Stimulated activated CD4-positive, alpha-beta T cell treated with anti-CD3 and anti-CD28 coated beads, Interleukin-2, amount 100 ng/mL, for 24 hours (primary cell): Measurements from ENCODE around the gene HIPK2.
"Not testable (repeated sequence)": the region's sequence is repeated elsewhere in the genome, so short reads cannot be mapped to it uniquely, and the experiment has no call there.

Experiments
- DNase-seq, 2 donors: peaks; one replicate each; pipeline ENCODE4 v3.0.0-alpha.2; 2020

Gene HIPK2

GRCh38 chr7:139613971-139614411 lies 163.8 kb downstream of the HIPK2 start:
- DNase-seq = no peak

GRCh38 chr7:139611556-139611955 lies 166.2 kb downstream of the HIPK2 start:
- DNase-seq = not testable (repeated sequence)

DNA sequence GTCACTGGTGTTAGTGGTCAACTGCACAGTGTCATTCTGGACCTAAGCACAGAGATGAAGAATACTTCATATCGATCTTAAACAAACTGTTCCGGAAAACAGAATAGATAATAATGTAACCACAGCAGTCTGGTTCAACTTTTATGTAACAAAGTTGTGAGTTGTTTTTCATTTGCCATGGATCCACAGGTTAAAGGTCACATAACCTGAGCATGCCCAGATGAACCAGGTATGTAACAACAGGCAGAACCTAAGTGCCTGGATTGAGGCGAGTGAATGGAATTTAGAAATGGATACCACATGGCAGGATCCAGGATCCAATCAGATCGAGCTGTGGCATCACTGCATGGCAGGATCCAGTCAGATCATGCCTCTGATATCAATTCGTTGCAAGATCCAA lies 167.2 kb downstream of the HIPK2 start:
- no peak for DNase-seq

DNA sequence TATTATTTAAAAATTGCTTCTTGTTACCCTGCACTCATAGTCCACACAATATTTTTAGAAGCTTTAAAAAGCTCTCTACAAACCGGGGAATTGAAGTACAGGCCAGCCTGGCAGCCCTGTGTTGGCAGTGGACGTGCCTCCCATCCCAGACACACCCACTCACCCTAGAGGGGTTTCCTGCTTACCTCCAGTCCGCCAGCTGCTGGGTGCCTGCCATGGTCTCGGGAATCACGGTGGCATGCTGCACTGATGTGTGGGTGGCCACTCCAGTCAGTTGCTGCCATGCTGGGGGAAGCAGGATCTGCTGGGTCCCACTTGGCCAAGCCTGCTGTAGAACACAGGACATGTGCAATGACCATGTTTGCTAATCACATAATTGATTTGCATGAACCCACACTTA lies 173.9 kb downstream of the HIPK2 start:
- DNase-seq = no peak

DNA sequence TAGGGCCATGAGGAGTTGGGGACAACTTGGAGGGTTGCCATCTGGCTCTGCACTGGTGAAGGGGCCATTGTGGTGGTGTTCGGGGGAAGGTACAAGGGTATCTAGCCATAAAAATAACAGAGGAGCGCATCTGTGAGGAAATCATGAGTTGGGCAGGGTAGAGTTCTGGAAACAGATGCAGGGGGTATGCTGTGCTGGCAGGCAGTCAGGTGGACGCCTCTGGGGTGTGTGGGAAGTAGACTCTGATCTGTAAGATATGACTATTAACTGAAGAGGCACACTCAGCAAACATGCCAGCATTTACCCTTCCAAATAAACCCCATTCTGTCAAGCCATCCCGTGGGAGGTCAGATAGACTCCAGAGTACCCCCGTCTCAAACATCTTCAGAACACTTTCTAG lies 174.5 kb downstream of the HIPK2 start:
- DNase-seq = no peak

GRCh38 chr7:139602143-139602722 lies 175.6 kb downstream of the HIPK2 start:
- no peak for DNase-seq

GRCh38 chr7:139601176-139601575 lies 176.6 kb downstream of the HIPK2 start:
- DNase-seq = no peak

GRCh38 chr7:139600306-139600705 lies 177.5 kb downstream of the HIPK2 start:
- DNase-seq = no peak

DNA sequence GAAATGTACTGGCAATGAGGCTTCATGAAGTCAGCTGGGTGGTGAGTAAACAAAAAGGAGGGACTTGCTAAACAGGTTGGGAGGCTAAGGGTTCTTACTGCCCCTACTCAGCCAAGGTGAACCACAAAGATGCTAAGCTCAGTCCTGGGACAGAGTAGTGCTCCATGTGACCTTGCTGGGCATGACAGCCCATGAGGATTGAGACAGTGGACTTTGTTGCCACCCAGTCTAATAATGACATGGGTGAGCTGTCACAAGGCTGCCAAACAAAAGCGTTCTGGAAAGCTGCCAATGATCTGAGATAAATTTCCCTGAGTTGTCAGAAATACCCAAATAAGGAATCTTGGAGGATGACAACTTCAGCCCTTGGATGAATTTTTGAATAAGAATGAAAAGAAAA lies 179.2 kb downstream of the HIPK2 start:
- DNase-seq = no peak

- no peak for DNase-seq
Observed at GRCh38 chr7:139597028-139597427, 180.8 kb downstream of the HIPK2 start.

DNA sequence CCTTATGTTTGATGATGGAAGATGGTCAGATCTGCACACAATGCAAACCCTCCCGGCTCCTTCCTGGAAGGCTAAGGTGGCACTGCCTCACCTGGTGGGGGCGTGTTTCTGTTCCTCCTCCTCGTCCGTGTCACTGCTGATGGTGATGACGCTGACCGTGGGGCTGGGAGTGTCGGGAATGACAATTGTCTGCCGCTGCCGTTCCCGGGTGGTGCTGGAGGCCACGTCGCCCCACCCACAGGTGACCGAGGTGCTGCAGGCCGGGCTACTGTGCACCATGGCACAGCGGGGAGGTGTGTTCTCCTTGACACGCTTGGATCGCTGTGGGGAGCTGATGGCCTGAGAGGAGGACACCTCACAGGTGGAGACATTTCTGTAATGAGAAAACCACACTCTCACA lies 181.2 kb downstream of the HIPK2 start:
- DNase-seq = no peak

DNA sequence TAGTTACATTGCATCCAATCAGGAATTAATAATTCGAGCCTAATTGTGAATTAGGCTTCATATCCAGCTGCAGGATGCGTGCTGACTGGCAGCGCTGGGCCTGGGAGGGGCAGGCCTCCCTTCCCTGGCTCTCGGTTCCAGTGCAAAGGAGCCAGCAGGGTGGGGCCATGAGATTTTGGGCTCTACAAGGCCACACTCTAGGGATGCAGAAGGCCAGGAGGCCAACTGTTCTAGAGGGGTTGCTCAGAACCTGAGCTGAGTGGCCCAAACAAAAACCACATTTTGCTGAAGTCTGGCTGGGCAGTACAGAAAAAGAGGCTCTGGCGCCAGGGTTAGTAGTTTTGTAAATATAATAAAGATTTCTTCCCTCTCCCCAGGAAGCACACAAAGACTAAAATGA lies 182.0 kb downstream of the HIPK2 start:
- no peak for DNase-seq

DNA sequence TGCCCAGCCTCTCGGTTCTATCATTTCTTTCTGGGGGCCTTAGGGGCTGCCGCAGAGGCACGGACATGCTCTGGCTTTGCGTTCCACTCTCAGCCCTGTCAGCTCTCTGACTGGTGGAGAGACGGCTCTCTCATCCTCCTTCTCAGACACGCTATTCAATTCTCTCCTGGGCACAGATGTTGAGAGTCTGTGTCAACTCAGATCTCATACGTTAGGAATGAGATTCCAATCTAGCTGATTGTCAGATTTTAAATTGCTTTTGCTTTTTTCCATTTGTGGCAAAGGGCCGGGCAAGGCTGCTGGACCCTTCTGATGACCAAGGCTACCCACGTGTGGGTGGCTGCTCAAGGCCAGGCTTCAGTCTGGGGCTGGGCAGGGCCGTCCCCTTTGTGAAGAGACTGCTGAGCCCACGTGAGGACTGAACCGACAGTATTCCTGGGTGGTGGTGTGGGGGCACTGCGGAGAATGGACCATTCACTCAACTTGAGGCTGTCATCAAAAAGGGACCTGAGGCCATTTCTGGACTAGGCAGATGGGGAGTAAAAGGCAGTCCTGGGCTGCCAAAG lies 182.8 kb downstream of the HIPK2 start:
- DNase-seq = no peak

DNA sequence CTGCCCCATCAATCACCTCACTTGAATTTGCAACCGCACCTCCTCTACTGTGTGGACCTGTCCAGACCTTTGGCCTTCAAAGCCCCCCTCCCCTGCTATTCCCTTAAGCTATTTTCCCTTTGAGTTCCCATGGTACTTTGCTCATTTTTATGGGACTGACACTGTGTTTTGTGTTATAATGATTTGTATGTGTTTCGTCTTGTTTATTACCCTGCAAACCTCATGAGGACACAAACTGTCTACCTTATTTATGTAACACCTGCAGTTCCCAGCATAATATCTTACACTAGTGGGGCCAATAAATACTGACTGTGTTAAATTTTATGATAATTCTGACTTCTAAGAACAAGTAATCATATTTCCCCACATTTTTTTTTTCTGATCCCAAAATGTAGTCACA lies 183.7 kb downstream of the HIPK2 start:
- DNase-seq = no peak

DNA sequence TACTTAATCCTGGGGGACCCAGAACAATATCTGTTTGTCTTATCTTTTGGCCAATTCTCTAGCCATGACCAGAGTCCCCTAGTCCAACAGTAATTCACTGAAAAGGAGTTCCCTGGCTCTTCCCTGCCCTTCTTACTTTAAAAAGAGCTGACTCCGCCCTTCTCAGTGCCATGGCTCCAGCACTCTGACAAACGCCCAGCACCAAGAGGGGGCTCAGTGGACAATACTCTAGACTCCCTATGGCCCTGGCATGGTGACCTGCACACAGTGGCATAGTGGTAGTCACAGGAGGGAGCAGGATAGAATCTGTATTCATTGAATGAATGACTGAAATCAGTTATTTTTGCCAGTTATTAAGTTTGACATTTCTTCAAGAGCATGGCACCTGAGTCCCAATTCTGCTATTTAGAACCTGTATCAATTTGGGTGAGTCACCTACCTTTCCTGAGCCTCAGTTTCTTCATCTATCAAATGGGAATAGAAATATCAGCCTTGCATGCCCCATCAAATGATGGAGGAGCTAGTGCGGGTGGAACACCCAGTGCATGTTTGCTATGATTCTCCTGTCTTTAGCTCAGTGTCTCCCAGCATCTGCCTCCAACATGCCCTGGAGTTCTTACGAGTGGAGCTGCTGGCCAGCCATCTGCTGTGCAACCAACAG lies 184.9 kb downstream of the HIPK2 start:
- no peak for DNase-seq

DNA sequence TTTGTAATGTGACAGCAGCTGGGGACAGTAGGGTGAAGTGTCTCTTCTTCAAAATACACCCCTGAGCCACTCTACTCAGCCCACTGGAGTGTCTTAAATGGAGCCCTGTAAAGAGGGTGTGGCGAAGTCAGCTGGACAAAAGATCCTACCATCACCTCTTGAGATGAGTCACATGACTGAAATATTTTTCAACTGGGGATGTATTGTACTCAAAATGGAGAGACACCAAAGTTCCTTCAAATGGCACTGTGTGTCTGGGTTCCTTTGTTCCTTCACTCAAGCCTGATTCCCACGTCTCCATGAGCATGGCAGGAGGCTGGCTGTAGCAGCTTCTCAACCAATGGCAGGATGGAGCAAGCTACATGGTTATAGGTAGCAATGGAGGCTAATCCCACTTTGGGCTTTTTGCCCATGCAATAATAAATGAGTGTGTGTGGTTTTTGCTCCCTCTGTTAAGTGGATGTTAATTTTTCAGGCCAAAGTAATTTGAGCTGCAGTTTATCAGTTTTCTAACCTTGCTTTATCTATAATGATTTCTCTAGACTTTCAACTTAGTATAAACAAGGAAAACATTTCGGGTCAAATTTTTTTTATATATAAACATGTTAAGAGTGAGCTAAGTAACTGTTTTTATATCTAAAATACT lies 186.1 kb downstream of the HIPK2 start:
- DNase-seq = no peak

- DNase-seq = no peak
Observed at GRCh38 chr7:139589474-139589873, 188.3 kb downstream of the HIPK2 start.

- no peak for DNase-seq
Observed at GRCh38 chr7:139588632-139589031, 189.2 kb downstream of the HIPK2 start.

- DNase-seq = no peak
Observed at GRCh38 chr7:139587535-139587934, 190.3 kb downstream of the HIPK2 start.

GRCh38 chr7:139586286-139586685 lies 191.5 kb downstream of the HIPK2 start:
- DNase-seq = no peak

DNA sequence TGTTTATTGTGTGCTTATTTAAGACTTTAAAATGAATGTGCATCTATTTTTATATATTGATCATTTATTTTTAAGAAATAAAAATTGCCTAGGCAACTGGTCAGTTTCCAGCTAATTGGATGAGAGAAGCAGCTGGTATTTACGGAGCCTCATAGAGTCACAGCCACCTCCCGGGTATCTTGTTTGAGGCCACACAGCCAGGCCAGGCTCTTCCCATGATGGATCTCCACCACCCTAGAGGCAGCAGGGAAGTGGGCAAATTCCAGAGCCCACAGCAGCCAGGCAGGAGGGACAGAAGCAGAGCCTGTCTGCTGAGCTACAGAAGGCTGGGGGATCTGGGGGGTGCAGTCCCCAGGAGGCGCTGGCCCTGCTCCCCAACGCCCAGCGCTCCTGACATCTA lies 192.8 kb downstream of the HIPK2 start:
- DNase-seq = no peak

DNA sequence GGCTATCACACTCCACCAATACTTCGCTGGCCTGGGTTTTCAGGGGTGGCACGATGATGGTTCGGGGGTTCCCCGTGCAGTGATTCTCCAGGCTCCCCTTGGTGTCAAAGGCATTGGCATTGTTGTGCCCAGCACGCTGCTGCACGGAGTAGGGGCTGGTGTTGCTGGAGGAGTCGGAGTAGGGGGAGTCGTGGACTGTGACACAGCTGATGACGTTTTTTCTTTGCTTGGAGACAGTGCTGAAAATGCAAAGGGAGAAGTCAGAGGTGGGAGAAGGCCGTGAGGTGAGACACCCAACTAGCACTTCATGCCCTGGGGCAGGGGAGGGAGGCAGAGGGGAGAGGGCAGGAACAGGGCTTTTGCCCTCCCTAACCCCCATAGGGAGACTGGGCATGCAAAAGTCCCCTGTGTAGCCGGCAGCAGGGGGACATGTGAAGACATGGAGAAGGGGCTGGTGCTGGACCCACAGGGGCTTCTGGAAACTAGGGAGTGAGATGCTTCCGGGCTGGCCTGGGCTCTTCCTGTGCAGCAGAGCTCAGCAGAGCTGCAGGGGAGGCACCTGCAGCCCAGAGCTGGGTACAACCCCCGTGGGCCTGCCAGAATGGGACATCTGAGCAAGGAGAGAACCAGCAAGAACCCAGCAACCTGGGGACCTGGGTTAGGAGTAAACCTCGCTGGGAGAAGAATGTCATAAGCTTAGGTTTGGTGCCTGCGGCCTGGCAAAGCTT lies 193.8 kb downstream of the HIPK2 start:
- DNase-seq = no peak

- DNase-seq = no peak
Observed at GRCh38 chr7:139582671-139583155, 195.1 kb downstream of the HIPK2 start.
